KMS-11 (cell line): ENCODE data around the gene ACAD11.

Experiments
- H2AFZ ChIP-seq: fragments of 200-600 bp; sonication (generic); 2 replicates; pipeline ENCODE4 v1.6.1; 2016; ENCODE audit warnings: antibody characterized with exemption, mixed run types, low read depth
- H3K27ac ChIP-seq: fragments of 200-600 bp; sonication (generic); 2 replicates; pipeline ENCODE4 v1.6.1; 2016; ENCODE audit warnings: mild to moderate bottlenecking, mixed run types
- H3K27me3 ChIP-seq: fragments of 200-600 bp; sonication (generic); 2 replicates; pipeline ENCODE4 v1.6.1; 2017; ENCODE audit warnings: mild to moderate bottlenecking, low read depth, mixed run types, moderate library complexity; ENCODE audit not compliant: insufficient read depth
- H3K36me3 ChIP-seq: fragments of 200-600 bp; sonication (generic); 2 replicates; pipeline ENCODE4 v1.6.1; 2017; ENCODE audit warnings: mild to moderate bottlenecking, mixed run types; ENCODE audit not compliant: insufficient read depth
- H3K4me1 ChIP-seq: fragments of 200-600 bp; sonication (generic); 2 replicates; pipeline ENCODE4 v1.6.1; 2016; ENCODE audit warnings: mild to moderate bottlenecking, low read depth, mixed run types; ENCODE audit not compliant: poor library complexity, severe bottlenecking
- H3K4me2 ChIP-seq: fragments of 200-600 bp; sonication (generic); 2 replicates; pipeline ENCODE4 v1.7.0; 2016; ENCODE audit warnings: mild to moderate bottlenecking, mixed run types
- H3K4me3 ChIP-seq: fragments of 200-600 bp; sonication (generic); IDR thresholded peaks from 2 replicates; pipeline ENCODE4 v1.6.1; 2017; ENCODE audit warnings: low read depth, low read length, mixed read lengths; ENCODE audit not compliant: insufficient read depth
- H3K79me2 ChIP-seq: fragments of 200-600 bp; sonication (generic); 2 replicates; pipeline ENCODE4 v1.6.1; 2016; ENCODE audit warnings: low read depth, mixed run types; ENCODE audit not compliant: insufficient read depth
- H3K9ac ChIP-seq: fragments of 200-600 bp; sonication (generic); 2 replicates; pipeline ENCODE4 v1.6.1; 2016; ENCODE audit warnings: mild to moderate bottlenecking, mixed run types
- H4K20me1 ChIP-seq: fragments of 200-600 bp; sonication (generic); 2 replicates; pipeline ENCODE4 v1.6.1; 2016; ENCODE audit warnings: mild to moderate bottlenecking, mixed run types; ENCODE audit not compliant: insufficient read depth
- CTCF ChIP-seq: fragments of 200-600 bp; sonication (generic); conservative IDR thresholded peaks from 2 replicates; pipeline ENCODE4 v1.6.1; 2017; ENCODE audit warnings: low read depth, mild to moderate bottlenecking, antibody characterized with exemption, low read length, moderate library complexity, mixed read lengths

Gene ACAD11

GRCh38 chr3:132625613-132626012 is 34.0 kb downstream of the ACAD11 start:
- Histone ChIP-seq H3K36me3 (no peaks in the 10 kb centered on the region), H3K4me1 (no peaks in the 10 kb centered on the region), H3K9ac (no peak overlapping the region), H4K20me1 (no peaks in the 10 kb centered on the region), H3K4me2 (no peak overlapping the region), H2AFZ (no peak overlapping the region), H3K27ac (no peak overlapping the region), H3K27me3 (no peaks in the 10 kb centered on the region), H3K4me3 (no peak overlapping the region), H3K79me2 (no peaks in the 10 kb centered on the region)
- no peak for TF ChIP-seq CTCF

- no peak overlapping the region for H3K27ac ChIP-seq
- no peaks in the 10 kb centered on the region for H4K20me1 ChIP-seq
- no peaks in the 10 kb centered on the region for H3K79me2 ChIP-seq
- no peak overlapping the region for H3K4me2 ChIP-seq
- H2AFZ ChIP-seq = no peak overlapping the region
- no peak for TF ChIP-seq CTCF
- no peak overlapping the region for H3K4me3 ChIP-seq
- H3K36me3 ChIP-seq = no peaks in the 10 kb centered on the region
- H3K4me1 ChIP-seq = no peaks in the 10 kb centered on the region
- H3K27me3 ChIP-seq = no peaks in the 10 kb centered on the region
- no peak overlapping the region for H3K9ac ChIP-seq
Observed at GRCh38 chr3:132624790-132625189, 34.8 kb downstream of the ACAD11 start.

- Histone ChIP-seq H3K4me3 (no peak overlapping the region), H3K36me3 (no peaks in the 10 kb centered on the region), H3K4me2 (no peak overlapping the region), H3K79me2 (no peaks in the 10 kb centered on the region), H2AFZ (no peak overlapping the region), H3K27me3 (no peaks in the 10 kb centered on the region), H3K9ac (no peak overlapping the region), H3K4me1 (no peaks in the 10 kb centered on the region), H3K27ac (no peak overlapping the region), H4K20me1 (no peaks in the 10 kb centered on the region)
- no peak for TF ChIP-seq CTCF
Observed at GRCh38 chr3:132623646-132624045, 36.0 kb downstream of the ACAD11 start.

- no peak overlapping the region for H2AFZ ChIP-seq
- H3K4me2 ChIP-seq = no peak overlapping the region
- no peak overlapping the region for H3K4me3 ChIP-seq
- no peaks in the 10 kb centered on the region for H3K79me2 ChIP-seq
- no peaks in the 10 kb centered on the region for H3K4me1 ChIP-seq
- H3K36me3 ChIP-seq = no peaks in the 10 kb centered on the region
- H4K20me1 ChIP-seq = no peaks in the 10 kb centered on the region
- no peak overlapping the region for H3K27ac ChIP-seq
- no peak overlapping the region for H3K9ac ChIP-seq
- no peaks in the 10 kb centered on the region for H3K27me3 ChIP-seq
- no peak for TF ChIP-seq CTCF
Observed at GRCh38 chr3:132622761-132623160, 36.8 kb downstream of the ACAD11 start.

- Histone ChIP-seq H3K9ac (no peak overlapping the region), H3K4me1 (no peaks in the 10 kb centered on the region), H4K20me1 (no peaks in the 10 kb centered on the region), H2AFZ (no peak overlapping the region), H3K4me3 (no peak overlapping the region), H3K27ac (no peak overlapping the region), H3K36me3 (no peaks in the 10 kb centered on the region), H3K79me2 (no peaks in the 10 kb centered on the region), H3K4me2 (no peak overlapping the region), H3K27me3 (no peaks in the 10 kb centered on the region)
- TF ChIP-seq CTCF = no peak
Observed at GRCh38 chr3:132622148-132622547, 37.5 kb downstream of the ACAD11 start.
